Liver (tissue), 9 donors: Measurements from ENCODE around the gene RAB7A. TPM values are rescaled to one million over a fixed set of nuclear protein-coding genes. Genes with fewer than 3 reads are reported as not detected.

ENCODE experiments used
- DNase-seq: peaks from one replicate; pipeline ENCODE4 v3.0.0-alpha.2; 2017; ENCODE audit warnings: low spot score
- H3K27ac ChIP-seq, 2 donors: one replicate each; pipeline ENCODE4 v1.7.0; 2013; ENCODE audit warnings: inconsistent platforms in 2 of 2, low read length in 2 of 2, control low read depth in 1 of 2, low read depth in 1 of 2, mild to moderate bottlenecking in 1 of 2
- H3K27me3 ChIP-seq, 4 donors: one replicate each; pipeline versions ENCODE4 v1.6.1 to v1.7.0; 2013; ENCODE audit warnings: low read length in 3 of 4, inconsistent platforms in 1 of 4, mild to moderate bottlenecking in 1 of 4, moderate library complexity in 1 of 4; ENCODE audit not compliant: control insufficient read depth in 4 of 4, insufficient read depth in 4 of 4
- H3K36me3 ChIP-seq, 4 donors: one replicate each; pipeline versions ENCODE4 v1.6.1 to v1.7.0; 2013; ENCODE audit warnings: low read length in 3 of 4, mild to moderate bottlenecking in 3 of 4, low read depth in 1 of 4, moderate library complexity in 1 of 4; ENCODE audit not compliant: control insufficient read depth in 4 of 4, insufficient read depth in 3 of 4
- H3K4me1 ChIP-seq, 4 donors: one replicate each; pipeline versions ENCODE4 v1.6.1 to v1.7.0; 2013; ENCODE audit warnings: low read length in 3 of 4, mild to moderate bottlenecking in 3 of 4, moderate library complexity in 1 of 4; ENCODE audit not compliant: control insufficient read depth in 4 of 4, insufficient read depth in 4 of 4
- H3K4me3 ChIP-seq, 3 donors: one replicate each; pipeline versions ENCODE4 v1.6.1 to v1.7.0; 2013; ENCODE audit warnings: low read length in 3 of 3, control low read depth in 1 of 3, low read depth in 1 of 3, mild to moderate bottlenecking in 1 of 3
- H3K9ac ChIP-seq, 2 donors: one replicate each; pipeline ENCODE4 v1.7.0; 2013; ENCODE audit warnings: low read length in 2 of 2, mild to moderate bottlenecking in 2 of 2, moderate library complexity in 2 of 2, control low read depth in 1 of 2, low read depth in 1 of 2
- H3K9me3 ChIP-seq, 4 donors: one replicate each; pipeline versions ENCODE4 v1.6.1 to v1.7.0; 2013; ENCODE audit warnings: low read length in 3 of 4; ENCODE audit not compliant: control insufficient read depth in 4 of 4
- ATF3 ChIP-seq: IDR thresholded peaks from 2 replicates; pipeline ENCODE4 v1.6.1; 2016; ENCODE audit warnings: antibody characterized with exemption
- CTCF ChIP-seq: fragments of 150-350 bp; IDR thresholded peaks from 2 replicates; pipeline ENCODE4 v1.5.1; 2017; ENCODE audit warnings: improper control_type of control experiment, low read depth, low read length; ENCODE audit not compliant: missing input control
- EGR1 ChIP-seq, 2 donors: IDR thresholded peaks; 2 replicates each; pipeline ENCODE4 v1.6.1; 2016 to 2018; ENCODE audit warnings: antibody characterized with exemption in 2 of 2, low read depth in 2 of 2
- FOXA1 ChIP-seq: IDR thresholded peaks from 2 replicates; pipeline ENCODE4 v1.6.1; 2016; ENCODE audit warnings: antibody characterized with exemption
- FOXA2 ChIP-seq: IDR thresholded peaks from 2 replicates; pipeline ENCODE4 v1.6.1; 2016; ENCODE audit warnings: antibody characterized with exemption
- GABPA ChIP-seq, 2 donors: IDR thresholded peaks in 1 of 2; conservative IDR thresholded peaks in 1 of 2; 2 replicates each; pipeline ENCODE4 v1.6.1; 2016; ENCODE audit warnings: antibody characterized with exemption in 2 of 2, mild to moderate bottlenecking in 1 of 2, moderate library complexity in 1 of 2
- HNF4A ChIP-seq, 2 donors: conservative IDR thresholded peaks; 2 replicates each; pipeline ENCODE4 v1.6.1; 2016; ENCODE audit warnings: antibody characterized with exemption in 2 of 2, mild to moderate bottlenecking in 2 of 2
- HNF4G ChIP-seq: IDR thresholded peaks from 2 replicates; pipeline ENCODE4 v1.6.1; 2016; ENCODE audit warnings: antibody characterized with exemption
- JUND ChIP-seq, 2 donors: IDR thresholded peaks; 2 replicates each; pipeline ENCODE4 v1.6.1; 2016; ENCODE audit warnings: antibody characterized with exemption in 2 of 2
- NR2F2 ChIP-seq: IDR thresholded peaks from 2 replicates; pipeline ENCODE4 v1.6.1; 2016; ENCODE audit warnings: antibody characterized with exemption
- RAD21 ChIP-seq, 2 donors: IDR thresholded peaks; 2 replicates each; pipeline ENCODE4 v1.6.1; 2016; ENCODE audit warnings: antibody characterized with exemption in 2 of 2, mild to moderate bottlenecking in 2 of 2
- RXRA ChIP-seq, 2 donors: IDR thresholded peaks; 2 replicates each; pipeline ENCODE4 v1.6.1; 2017 to 2018; ENCODE audit warnings: antibody characterized with exemption in 2 of 2, mild to moderate bottlenecking in 1 of 2
- SP1 ChIP-seq: IDR thresholded peaks from 2 replicates; pipeline ENCODE4 v1.6.1; 2018; ENCODE audit warnings: antibody characterized with exemption, mild to moderate bottlenecking
- TAF1 ChIP-seq: conservative IDR thresholded peaks from 2 replicates; pipeline ENCODE4 v1.6.1; 2016; ENCODE audit warnings: antibody characterized with exemption, mild to moderate bottlenecking
- YY1 ChIP-seq: IDR thresholded peaks from 2 replicates; pipeline ENCODE4 v1.6.1; 2016; ENCODE audit warnings: antibody characterized with exemption, mild to moderate bottlenecking
- WGBS: extraction: QIAGEN DNeasy Blood & Tissue Kit; methylation state at CpG from one replicate; pipeline ENCODE4 v1.1.7; 2013; 5-methylcytosine and 5-hydroxymethylcytosine counted together
- polyA plus RNA-seq, 2 donors: library from polyadenylated mRNA; stranded (reverse) in 1 of 2; unstranded in 1 of 2; fragments of 200-250 nt in 1 of 2; fragments of >200 nt in 1 of 2; fragmentation: Nextera tagmentation in 1 of 2; extraction: Ambion mirVana in 1 of 2; gene quantifications; one replicate each; pipeline versions ENCODE4 v1.2.1 to v1.2.3, GENCODE V29; 2013 to 2015
- total RNA-seq, 2 donors: library from RNA; depleted of rRNA; stranded (reverse); fragments of >200 nt; gene quantifications; one replicate each; pipeline ENCODE4 v1.2.3, GENCODE V29; 2014
- TF ChIP-seq, protein P1 (sequence below): IDR thresholded peaks from 2 replicates; pipeline ENCODE4 v1.6.1; 2016; ENCODE audit warnings: antibody characterized with exemption, mild to moderate bottlenecking
- TF ChIP-seq, protein P2 (sequence below): IDR thresholded peaks from 2 replicates; pipeline ENCODE4 v1.6.1; 2016; ENCODE audit warnings: antibody characterized with exemption
- TF ChIP-seq, protein P3 (sequence below): IDR thresholded peaks from 2 replicates; pipeline ENCODE4 v1.6.1; 2016; ENCODE audit warnings: antibody characterized with exemption
- donor health status: healthy.
- donor health status: healthy.
- donor health status: healthy.
- donor health status: healthy.
- donor health status: healthy.

Gene RAB7A
- total and polyA plus RNA-seq, 4 donors, result 34.6 to 90.6 (median 63.4) TPM

GRCh38 chr3:128681369-128681829 lies 44.6 kb upstream of the RAB7A start:
- peak overlapping the region; percentile 94 to 95 for H3K27ac ChIP-seq
- TF ChIP-seq YY1 (no peak), RXRA (IDR thresholded peaks at IDR 0.05) (no peak), SP1 (no peak), JUND (IDR thresholded peaks at IDR 0.05) (no peak), TAF1 (no peak), FOXA1 (no peak), ATF3 (no peak), RAD21 (IDR thresholded peaks at IDR 0.05) (no peak), HNF4G (no peak), GABPA (IDR thresholded peaks at IDR 0.05 in 1 of 2, conservative IDR thresholded peaks at IDR 0.05 in 1 of 2) (no peak), FOXA2 (no peak), HNF4A (conservative IDR thresholded peaks at IDR 0.05) (no peak), CTCF (no peak), EGR1 (IDR thresholded peaks at IDR 0.05; ENCODE audit: low read depth in 2 of 2) (no peak), NR2F2 (no peak)
- TF ChIP-seq, protein P1, sequence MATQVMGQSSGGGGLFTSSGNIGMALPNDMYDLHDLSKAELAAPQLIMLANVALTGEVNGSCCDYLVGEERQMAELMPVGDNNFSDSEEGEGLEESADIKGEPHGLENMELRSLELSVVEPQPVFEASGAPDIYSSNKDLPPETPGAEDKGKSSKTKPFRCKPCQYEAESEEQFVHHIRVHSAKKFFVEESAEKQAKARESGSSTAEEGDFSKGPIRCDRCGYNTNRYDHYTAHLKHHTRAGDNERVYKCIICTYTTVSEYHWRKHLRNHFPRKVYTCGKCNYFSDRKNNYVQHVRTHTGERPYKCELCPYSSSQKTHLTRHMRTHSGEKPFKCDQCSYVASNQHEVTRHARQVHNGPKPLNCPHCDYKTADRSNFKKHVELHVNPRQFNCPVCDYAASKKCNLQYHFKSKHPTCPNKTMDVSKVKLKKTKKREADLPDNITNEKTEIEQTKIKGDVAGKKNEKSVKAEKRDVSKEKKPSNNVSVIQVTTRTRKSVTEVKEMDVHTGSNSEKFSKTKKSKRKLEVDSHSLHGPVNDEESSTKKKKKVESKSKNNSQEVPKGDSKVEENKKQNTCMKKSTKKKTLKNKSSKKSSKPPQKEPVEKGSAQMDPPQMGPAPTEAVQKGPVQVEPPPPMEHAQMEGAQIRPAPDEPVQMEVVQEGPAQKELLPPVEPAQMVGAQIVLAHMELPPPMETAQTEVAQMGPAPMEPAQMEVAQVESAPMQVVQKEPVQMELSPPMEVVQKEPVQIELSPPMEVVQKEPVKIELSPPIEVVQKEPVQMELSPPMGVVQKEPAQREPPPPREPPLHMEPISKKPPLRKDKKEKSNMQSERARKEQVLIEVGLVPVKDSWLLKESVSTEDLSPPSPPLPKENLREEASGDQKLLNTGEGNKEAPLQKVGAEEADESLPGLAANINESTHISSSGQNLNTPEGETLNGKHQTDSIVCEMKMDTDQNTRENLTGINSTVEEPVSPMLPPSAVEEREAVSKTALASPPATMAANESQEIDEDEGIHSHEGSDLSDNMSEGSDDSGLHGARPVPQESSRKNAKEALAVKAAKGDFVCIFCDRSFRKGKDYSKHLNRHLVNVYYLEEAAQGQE, result no peak
- TF ChIP-seq, protein P2, sequence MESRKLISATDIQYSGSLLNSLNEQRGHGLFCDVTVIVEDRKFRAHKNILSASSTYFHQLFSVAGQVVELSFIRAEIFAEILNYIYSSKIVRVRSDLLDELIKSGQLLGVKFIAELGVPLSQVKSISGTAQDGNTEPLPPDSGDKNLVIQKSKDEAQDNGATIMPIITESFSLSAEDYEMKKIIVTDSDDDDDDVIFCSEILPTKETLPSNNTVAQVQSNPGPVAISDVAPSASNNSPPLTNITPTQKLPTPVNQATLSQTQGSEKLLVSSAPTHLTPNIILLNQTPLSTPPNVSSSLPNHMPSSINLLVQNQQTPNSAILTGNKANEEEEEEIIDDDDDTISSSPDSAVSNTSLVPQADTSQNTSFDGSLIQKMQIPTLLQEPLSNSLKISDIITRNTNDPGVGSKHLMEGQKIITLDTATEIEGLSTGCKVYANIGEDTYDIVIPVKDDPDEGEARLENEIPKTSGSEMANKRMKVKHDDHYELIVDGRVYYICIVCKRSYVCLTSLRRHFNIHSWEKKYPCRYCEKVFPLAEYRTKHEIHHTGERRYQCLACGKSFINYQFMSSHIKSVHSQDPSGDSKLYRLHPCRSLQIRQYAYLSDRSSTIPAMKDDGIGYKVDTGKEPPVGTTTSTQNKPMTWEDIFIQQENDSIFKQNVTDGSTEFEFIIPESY, result no peak
- TF ChIP-seq, protein P3, sequence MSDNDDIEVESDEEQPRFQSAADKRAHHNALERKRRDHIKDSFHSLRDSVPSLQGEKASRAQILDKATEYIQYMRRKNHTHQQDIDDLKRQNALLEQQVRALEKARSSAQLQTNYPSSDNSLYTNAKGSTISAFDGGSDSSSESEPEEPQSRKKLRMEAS, result no peak
- peak overlapping the region; percentile 77 to 91 (median 91) for H3K4me3 ChIP-seq
- H3K4me1 ChIP-seq, result peaks cover 0 to 4% (median 3%) of the 10 kb centered on the region in 4 donors
- DNase-seq, result no peak
- 38% methylated on average over 9 of the region's 9 CpGs for WGBS
- peak overlapping the region; percentile 84 to 91 for H3K9ac ChIP-seq
- no peaks in the 10 kb centered on the region for H3K27me3 ChIP-seq
- H3K36me3 ChIP-seq, result no peaks in the 10 kb centered on the region
- H3K9me3 ChIP-seq, result no peaks in the 10 kb centered on the region
